Measurements from ENCODE around the gene ACAP3.

GRCh38 chr1:1311107-1312104 lies 3.7 kb upstream of the ACAP3 start:
- TF ChIP-seq GATA2 (IDR thresholded peaks at IDR 0.05; ENCODE audit: low read depth, low read length) (no peak), GATA3 (IDR thresholded peaks at IDR 0.05; ENCODE audit: low read depth, low read length) (no peak)
